DND-41 (cell line): ENCODE measurements around the gene STOML2.

Experiments
- EZH2 ChIP-seq: IDR thresholded peaks from 3 replicates; pipeline ENCODE4 v1.6.1; 2012; ENCODE audit warnings: borderline replicate concordance, low read depth, mild to moderate bottlenecking, moderate library complexity, low read length, inconsistent platforms; ENCODE audit not compliant: severe bottlenecking
- TF ChIP-seq, protein P1 (sequence below): IDR thresholded peaks from 2 replicates; pipeline ENCODE4 v1.5.1; 2012; ENCODE audit warnings: borderline replicate concordance, low read length, moderate library complexity, mild to moderate bottlenecking; ENCODE audit not compliant: poor library complexity, severe bottlenecking; ENCODE audit errors: extremely low read depth

DNA sequence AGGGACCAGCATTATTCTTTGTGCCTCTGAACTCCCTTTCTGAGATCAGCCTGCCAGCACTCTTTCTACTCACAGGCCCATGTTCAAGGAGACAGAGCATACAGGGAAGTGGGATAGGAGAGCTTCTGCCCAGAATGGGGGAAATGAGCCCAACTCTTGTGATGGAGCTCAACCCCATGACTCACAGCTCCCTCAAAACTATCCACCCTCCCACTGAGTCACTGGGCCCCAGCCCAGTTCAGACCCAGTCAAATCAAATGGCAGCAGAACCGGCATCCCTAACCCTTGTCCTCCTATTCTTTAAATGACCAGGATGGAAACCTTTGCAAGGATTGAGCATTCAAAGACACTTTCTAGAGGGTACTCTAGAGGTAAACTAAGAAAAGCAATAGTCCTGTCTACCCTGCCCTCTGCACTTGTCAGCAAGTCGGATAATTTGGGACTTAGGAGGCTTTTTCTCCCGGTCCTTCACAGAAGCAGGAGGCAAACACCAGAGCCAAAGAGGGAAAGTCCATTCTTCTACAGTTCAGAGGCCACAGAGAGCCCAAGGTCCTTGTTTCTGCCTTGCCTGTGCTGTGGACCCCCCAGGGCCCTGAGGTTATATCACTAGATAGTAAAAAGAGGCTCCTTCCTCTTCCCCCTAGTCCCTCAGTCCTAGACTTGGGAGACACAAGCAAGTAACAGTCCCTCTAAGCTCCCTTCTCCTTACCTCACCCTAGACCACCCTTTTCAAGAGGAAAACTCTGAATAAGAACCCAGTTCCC is 9.5 kb upstream of the STOML2 start:
- TF ChIP-seq EZH2: no peak
- TF ChIP-seq, protein P1, sequence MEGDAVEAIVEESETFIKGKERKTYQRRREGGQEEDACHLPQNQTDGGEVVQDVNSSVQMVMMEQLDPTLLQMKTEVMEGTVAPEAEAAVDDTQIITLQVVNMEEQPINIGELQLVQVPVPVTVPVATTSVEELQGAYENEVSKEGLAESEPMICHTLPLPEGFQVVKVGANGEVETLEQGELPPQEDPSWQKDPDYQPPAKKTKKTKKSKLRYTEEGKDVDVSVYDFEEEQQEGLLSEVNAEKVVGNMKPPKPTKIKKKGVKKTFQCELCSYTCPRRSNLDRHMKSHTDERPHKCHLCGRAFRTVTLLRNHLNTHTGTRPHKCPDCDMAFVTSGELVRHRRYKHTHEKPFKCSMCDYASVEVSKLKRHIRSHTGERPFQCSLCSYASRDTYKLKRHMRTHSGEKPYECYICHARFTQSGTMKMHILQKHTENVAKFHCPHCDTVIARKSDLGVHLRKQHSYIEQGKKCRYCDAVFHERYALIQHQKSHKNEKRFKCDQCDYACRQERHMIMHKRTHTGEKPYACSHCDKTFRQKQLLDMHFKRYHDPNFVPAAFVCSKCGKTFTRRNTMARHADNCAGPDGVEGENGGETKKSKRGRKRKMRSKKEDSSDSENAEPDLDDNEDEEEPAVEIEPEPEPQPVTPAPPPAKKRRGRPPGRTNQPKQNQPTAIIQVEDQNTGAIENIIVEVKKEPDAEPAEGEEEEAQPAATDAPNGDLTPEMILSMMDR: no peak
